RWPE1 (cell line): ENCODE measurements around the gene VAMP1.
A peak's percentile ranks its signal among the peaks of the same experiment; 100 is the strongest.

Source experiments
- CTCF ChIA-PET: fragments of 350-600 bp; sonication (Branson Sonifier 250); formaldehyde crosslinking; extraction: SDS; loops from one replicate; lab custom pipeline; 2021; lab: Yijun Ruan, JAX
- POLR2A ChIA-PET: fragments of 400-600 bp; formaldehyde crosslinking; extraction: SDS; loops from one replicate; lab custom pipeline; 2020; ENCODE audit warnings: antibody characterized with exemption; ENCODE audit not compliant: low non-redundant PET; lab: Yijun Ruan, JAX
- DNase-seq: peaks from one replicate; pipeline ENCODE4 v3.0.0; 2012; ENCODE audit warnings: low spot score
- H3K27ac ChIP-seq: fragments of 450-650 bp; 2 replicates; pipeline ENCODE4 v1.5.1; 2017
- TF ChIP-seq, protein P1 (sequence below): fragments of 450-650 bp; conservative IDR thresholded peaks from 2 replicates; pipeline ENCODE4 v1.5.1; 2017; ENCODE audit warnings: low read depth, mild to moderate bottlenecking

The VAMP1 gene

GRCh38 chr12:6425590-6426531 lies 44.6 kb downstream of the VAMP1 start:
- ChIA-PET CTCF (interaction anchor here (0.6 to 3.2 kb wide), 2 partner anchors 40 to 62 kb away, joined by 3 to 29 read pairs; no protein-coding TSS in a partner anchor), POLR2A (no interaction called here)
- H3K27ac ChIP-seq = no peak overlapping the region
- TF ChIP-seq, protein P1, sequence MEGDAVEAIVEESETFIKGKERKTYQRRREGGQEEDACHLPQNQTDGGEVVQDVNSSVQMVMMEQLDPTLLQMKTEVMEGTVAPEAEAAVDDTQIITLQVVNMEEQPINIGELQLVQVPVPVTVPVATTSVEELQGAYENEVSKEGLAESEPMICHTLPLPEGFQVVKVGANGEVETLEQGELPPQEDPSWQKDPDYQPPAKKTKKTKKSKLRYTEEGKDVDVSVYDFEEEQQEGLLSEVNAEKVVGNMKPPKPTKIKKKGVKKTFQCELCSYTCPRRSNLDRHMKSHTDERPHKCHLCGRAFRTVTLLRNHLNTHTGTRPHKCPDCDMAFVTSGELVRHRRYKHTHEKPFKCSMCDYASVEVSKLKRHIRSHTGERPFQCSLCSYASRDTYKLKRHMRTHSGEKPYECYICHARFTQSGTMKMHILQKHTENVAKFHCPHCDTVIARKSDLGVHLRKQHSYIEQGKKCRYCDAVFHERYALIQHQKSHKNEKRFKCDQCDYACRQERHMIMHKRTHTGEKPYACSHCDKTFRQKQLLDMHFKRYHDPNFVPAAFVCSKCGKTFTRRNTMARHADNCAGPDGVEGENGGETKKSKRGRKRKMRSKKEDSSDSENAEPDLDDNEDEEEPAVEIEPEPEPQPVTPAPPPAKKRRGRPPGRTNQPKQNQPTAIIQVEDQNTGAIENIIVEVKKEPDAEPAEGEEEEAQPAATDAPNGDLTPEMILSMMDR = no peak
- no peak for DNase-seq

DNA sequence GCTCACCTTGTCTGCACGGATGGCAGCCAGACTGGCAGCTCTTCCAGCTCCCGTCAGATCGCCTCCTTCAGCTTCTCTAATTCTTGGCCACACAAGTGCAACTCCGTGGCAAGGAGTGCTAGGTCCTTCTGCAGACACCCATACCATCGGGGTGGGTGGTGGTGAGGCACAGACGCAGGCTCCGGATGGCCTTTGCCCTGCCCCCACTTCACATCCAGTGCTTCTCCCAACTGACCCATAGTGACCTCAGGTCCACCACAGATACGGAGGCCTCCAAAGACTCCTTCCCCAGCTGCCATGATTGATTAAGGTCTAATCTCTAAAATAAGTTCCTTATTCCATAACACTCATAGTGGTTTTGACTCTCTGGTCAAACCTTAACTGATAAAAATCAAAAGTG lies 45.6 kb downstream of the VAMP1 start:
- no peak overlapping the region for H3K27ac ChIP-seq
- TF ChIP-seq, protein P1 = no peak
- DNase-seq = no peak
- POLR2A ChIA-PET = no interaction called here
- CTCF ChIA-PET = interaction anchor here (0.8 to 3.2 kb wide), 2 partner anchors 38 to 41 kb away, joined by 10 to 29 read pairs; no protein-coding TSS in a partner anchor

- ChIA-PET POLR2A (no interaction called here), CTCF (interaction anchor here (0.6 to 3.2 kb wide), 10 partner anchors 14 to 42 kb away, joined by 3 to 29 read pairs (median 3); partner anchors contain the start of gene TAPBPL)
- no peak for DNase-seq
- TF ChIP-seq, protein P1 = no peak
- H3K27ac ChIP-seq = no peak overlapping the region
Measured at GRCh38 chr12:6424008-6424347, 46.5 kb downstream of the VAMP1 start.

DNA sequence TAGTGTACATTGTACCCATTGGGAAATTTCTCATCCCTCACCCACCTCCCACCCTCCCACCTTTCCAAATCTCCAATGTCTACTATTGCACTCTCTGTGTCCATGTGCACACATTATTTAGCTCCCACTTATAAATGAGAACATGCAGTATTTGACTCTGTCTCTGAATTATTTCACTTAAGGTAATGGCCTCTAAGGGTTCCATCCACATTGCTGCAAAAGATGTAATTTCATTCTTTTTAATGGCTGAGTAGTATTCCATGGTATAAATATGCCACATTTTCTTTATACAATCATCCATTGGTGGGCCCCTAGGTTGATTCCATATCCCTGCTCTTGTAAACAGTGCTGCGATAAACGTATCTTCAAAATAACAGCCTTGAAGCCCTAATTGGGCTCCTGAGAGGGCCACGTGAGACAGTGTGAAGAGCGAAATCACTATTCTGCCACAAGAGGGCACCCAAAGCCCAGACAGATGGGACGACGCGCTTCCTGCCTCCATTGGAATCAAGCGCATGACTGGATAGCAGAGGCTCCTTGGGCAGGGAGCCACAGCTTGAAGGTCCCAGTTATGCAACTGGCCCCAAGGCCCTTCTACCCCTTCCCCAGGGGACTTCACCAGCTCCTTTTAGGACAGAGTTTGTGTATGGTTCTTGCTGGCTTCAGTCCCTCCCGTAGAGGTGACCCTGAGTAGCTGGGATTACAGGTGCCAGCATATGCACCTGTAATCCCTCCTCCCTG lies 47.0 kb downstream of the VAMP1 start:
- ChIA-PET CTCF (interaction anchor here (0.6 to 3.2 kb wide), 11 partner anchors 14 to 62 kb away, joined by 3 to 29 read pairs (median 3); partner anchors contain the start of gene TAPBPL), POLR2A (no interaction called here)
- TF ChIP-seq, protein P1 = peak; percentile 69
- H3K27ac ChIP-seq = no peak overlapping the region
- DNase-seq = peak; percentile 76

DNA sequence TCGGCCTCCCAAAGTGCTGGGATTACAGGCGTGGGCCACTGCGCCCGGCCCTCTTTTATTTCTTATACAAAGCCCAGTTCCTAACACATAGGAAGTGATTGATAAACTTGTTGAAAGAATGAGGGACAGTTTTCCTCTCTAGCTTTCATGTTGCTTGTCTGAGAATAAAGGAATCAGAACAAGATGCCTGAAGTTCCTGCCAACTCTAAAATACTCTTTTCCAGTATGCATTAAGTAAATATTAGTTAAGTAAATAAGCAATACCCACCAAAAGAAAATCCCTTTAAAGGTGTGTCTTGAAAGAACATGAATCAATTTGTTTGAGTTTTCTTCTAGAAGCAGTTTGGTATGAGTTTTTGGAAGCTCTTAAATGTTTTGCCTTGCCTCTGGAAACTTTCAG lies 50.1 kb downstream of the VAMP1 start:
- CTCF ChIA-PET = no interaction called here
- TF ChIP-seq, protein P1 = no peak
- no peak for DNase-seq
- POLR2A ChIA-PET = interaction anchor here (0.7 kb wide), 1 partner anchor 264 kb away, joined by 4 read pairs; no protein-coding TSS in a partner anchor
- no peak overlapping the region for H3K27ac ChIP-seq

DNA sequence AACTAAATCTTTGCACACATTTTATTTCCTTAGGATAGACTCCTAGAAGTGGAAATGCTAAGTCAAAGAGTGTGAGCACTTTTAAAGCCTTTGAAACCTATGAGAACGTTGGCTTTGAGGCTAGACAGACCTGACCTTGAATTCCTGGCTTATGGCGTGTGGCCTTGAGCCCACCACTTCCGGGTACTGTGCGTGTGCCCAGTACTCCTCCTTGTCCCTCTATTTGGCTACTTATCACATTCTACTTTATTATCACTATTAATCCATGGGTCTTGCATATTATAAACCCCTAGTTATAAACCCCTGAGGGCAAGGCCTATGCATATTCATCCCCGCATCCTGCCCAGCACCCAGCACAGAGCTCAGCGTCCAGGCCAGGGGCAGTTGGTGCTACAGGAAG lies 51.7 kb downstream of the VAMP1 start:
- H3K27ac ChIP-seq = no peak overlapping the region
- TF ChIP-seq, protein P1 = no peak
- POLR2A ChIA-PET = interaction anchor here (1.0 kb wide), 1 partner anchor 52 kb away, joined by 3 read pairs; the partner anchor contains the start of gene VAMP1
- DNase-seq = no peak
- CTCF ChIA-PET = no interaction called here
